ENCODE data around the gene GAB3. TPM values are rescaled to one million over a fixed set of nuclear protein-coding genes. Genes with fewer than 3 reads are reported as not detected.

The GAB3 gene, protein sequence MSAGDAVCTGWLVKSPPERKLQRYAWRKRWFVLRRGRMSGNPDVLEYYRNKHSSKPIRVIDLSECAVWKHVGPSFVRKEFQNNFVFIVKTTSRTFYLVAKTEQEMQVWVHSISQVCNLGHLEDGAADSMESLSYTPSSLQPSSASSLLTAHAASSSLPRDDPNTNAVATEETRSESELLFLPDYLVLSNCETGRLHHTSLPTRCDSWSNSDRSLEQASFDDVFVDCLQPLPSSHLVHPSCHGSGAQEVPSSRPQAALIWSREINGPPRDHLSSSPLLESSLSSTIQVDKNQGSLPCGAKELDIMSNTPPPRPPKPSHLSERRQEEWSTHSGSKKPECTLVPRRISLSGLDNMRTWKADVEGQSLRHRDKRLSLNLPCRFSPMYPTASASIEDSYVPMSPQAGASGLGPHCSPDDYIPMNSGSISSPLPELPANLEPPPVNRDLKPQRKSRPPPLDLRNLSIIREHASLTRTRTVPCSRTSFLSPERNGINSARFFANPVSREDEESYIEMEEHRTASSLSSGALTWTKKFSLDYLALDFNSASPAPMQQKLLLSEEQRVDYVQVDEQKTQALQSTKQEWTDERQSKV
- total RNA-seq = 1 to 10 TPM; 1.0 to 1.4 TPM

DNA sequence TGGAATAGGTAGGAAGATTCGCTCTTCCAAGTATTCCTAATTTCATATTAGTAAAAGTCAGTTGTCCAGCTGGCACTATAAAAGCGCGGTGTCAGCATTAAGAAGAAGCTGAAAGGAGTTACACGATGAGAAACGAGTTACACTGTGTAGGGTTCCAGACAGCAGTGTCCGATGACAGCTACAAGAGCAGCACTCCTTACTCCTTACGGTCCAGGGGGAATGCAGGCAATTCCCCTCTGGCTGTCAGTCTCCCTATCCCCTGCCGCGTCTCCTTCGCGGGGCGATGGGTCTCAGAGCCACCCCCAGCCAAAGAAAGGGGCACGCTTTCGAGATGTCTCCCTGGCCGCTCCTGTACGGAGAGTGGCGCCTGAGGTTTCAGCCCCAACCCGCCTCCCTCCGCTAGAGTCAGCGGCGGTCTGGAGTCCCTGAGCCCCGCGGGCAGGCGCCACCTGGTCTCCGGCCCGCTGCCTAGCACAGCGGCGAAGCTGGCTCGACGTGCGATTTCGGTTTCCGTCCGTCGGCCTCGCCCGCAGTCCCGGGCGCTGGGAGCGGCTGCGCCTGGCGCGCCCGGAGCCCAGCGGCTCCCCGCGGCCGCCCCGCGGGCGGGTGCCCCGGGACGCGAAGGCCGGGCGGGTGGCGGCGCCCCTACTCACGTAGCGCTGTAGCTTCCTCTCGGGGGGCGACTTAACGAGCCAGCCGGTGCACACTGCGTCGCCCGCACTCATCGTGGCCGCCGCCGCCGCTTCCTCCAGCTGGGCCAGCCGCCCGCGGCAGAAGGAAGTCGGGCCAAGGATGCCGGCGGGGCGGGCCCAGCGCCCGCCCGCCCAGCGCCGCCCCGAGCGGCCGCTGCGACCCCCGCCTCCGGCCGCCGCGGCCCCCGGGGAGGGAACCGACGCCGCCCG, at the start of gene GAB3:
TSS of gene GAB3 (minus strand) at position 777 of the 902 bp plus-strand sequence. CDS start at position 725, 52 bp downstream.
- Mint-ChIP-seq H3K27ac (no peak within 1 kb of the TSS), H3K9me3 (no peaks in the 10 kb centered on the region), H3K27me3 (ENCODE audit: low read depth) (no peaks in the 10 kb centered on the region), H3K4me1 (ENCODE audit: low read depth) (peaks cover 15% of the 10 kb centered on the region), H3K36me3 (ENCODE audit: low read depth) (no peaks in the 10 kb centered on the region), H3K4me3 (peak within 1 kb of the TSS; percentile 70)
- intact Hi-C loops (cut with micrococcal nuclease) = no loop called here
- CTCF ChIA-PET = interaction anchor here (0.8 to 4.9 kb wide), 4 partner anchors 12 to 33 kb away, joined by 3 to 36 read pairs (median 23); partner anchors contain the start of gene DKC1
- peak; percentile 31 for DNase-seq

DNA sequence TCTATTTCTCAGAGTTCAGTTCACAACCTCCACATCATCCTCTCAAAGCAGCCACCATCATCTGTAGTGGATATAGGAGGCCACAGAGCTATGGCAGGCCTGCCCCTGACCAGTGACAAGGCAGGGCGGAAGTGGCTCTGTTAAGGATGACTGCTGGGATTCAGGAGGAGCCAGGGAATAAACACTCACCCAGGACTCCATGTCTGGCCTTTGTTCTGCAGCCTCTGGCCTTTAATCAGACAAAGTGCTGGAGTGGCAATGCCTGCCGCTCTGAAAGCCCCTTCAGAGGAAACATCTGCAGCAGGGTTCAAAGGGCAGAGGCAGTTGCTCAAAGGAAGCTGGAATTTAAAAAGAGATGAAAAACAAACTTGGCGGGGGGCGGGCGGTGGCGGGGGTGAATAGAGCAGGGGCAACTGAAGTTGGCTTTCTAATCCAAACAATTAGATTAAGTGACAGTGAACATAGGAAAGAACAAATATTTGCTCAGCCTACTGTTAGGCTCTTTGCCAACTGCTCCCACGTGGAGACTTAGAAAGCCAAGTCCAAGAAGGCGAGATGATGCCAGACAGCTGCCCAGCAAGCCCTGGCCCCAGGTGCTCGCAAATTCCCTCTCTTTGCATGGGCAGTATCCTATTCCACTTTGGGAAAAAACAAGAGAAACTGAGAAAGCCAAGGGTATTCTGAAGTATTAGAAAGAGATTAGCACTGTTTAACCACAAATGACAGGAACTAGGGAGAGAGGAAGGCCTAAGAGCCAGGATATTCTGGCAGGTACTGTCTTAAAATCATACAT, 48.9 kb upstream of the GAB3 start:
- H3K4me1 Mint-ChIP-seq (ENCODE audit: low read depth) = peaks cover 61% of the 10 kb centered on the region
- CTCF ChIA-PET = no interaction called here
- H3K4me3 Mint-ChIP-seq = no peak overlapping the region
- no peak for DNase-seq
- no peaks in the 10 kb centered on the region for H3K36me3 Mint-ChIP-seq (ENCODE audit: low read depth)
- no peaks in the 10 kb centered on the region for H3K9me3 Mint-ChIP-seq
- no peaks in the 10 kb centered on the region for H3K27me3 Mint-ChIP-seq (ENCODE audit: low read depth)
- intact Hi-C loops (cut with micrococcal nuclease) = loop anchor here (1.0 to 10.0 kb wide), 3 partner anchors 37 to 465 kb away; partner anchors contain the start of genes DKC1, RAB39B and VBP1
- peak overlapping the region; percentile 88 for H3K27ac Mint-ChIP-seq

DNA sequence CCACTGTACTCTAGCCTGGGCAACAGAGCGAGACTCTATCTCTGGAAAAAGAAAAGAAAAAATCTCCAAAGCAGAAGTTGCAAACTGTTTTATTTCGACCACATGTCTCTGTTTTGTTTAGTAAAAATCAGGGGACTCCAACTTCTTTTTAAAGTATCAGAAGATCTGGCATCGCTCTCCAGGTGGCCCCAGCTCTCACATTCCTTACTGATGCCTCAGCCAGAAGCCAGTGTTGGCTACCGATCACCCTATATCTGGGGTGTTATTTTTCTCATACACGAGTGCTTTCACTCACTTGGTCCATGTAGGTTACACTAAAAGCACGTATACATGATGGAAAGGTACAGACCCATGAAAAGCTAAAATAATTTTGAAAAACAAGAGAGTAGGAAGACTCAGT, 46.1 kb upstream of the GAB3 start:
- DNase-seq = no peak
- no peak overlapping the region for H3K27ac Mint-ChIP-seq
- peaks cover 41% of the 10 kb centered on the region for H3K4me1 Mint-ChIP-seq (ENCODE audit: low read depth)
- no peak overlapping the region for H3K4me3 Mint-ChIP-seq
- no peaks in the 10 kb centered on the region for H3K36me3 Mint-ChIP-seq (ENCODE audit: low read depth)
- H3K27me3 Mint-ChIP-seq (ENCODE audit: low read depth) = no peaks in the 10 kb centered on the region
- intact Hi-C loops (cut with micrococcal nuclease) = no loop called here
- no peaks in the 10 kb centered on the region for H3K9me3 Mint-ChIP-seq
- CTCF ChIA-PET = interaction anchor here (1.0 kb wide), 1 partner anchor 35 kb away, joined by 3 read pairs; the partner anchor contains the start of gene DKC1

DNA sequence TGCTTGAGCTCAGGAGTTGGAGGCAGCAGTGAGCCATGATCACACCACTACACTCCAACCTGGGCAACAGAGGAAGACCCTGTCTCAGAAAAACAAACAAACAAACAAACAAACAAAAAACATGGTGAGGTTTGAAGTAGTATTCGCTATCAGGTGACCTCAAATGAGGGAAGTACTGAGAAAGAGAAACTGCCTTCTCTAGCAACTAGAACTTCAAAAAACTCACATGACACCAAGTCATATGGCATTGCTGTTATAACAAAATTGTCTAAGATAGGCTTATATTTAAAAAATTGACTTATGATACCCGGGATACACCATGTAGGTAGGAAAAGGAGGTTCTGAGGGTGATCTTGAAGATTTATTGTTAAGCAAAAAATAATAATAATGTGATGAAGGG, 44.1 kb upstream of the GAB3 start:
- no peaks in the 10 kb centered on the region for H3K27me3 Mint-ChIP-seq (ENCODE audit: low read depth)
- H3K4me1 Mint-ChIP-seq (ENCODE audit: low read depth) = peaks cover 26% of the 10 kb centered on the region
- no peak overlapping the region for H3K27ac Mint-ChIP-seq
- no peaks in the 10 kb centered on the region for H3K9me3 Mint-ChIP-seq
- DNase-seq = no peak
- H3K4me3 Mint-ChIP-seq = no peak overlapping the region
- CTCF ChIA-PET = no interaction called here
- intact Hi-C loops (cut with micrococcal nuclease) = no loop called here
- peaks cover 1% of the 10 kb centered on the region for H3K36me3 Mint-ChIP-seq (ENCODE audit: low read depth)

DNA sequence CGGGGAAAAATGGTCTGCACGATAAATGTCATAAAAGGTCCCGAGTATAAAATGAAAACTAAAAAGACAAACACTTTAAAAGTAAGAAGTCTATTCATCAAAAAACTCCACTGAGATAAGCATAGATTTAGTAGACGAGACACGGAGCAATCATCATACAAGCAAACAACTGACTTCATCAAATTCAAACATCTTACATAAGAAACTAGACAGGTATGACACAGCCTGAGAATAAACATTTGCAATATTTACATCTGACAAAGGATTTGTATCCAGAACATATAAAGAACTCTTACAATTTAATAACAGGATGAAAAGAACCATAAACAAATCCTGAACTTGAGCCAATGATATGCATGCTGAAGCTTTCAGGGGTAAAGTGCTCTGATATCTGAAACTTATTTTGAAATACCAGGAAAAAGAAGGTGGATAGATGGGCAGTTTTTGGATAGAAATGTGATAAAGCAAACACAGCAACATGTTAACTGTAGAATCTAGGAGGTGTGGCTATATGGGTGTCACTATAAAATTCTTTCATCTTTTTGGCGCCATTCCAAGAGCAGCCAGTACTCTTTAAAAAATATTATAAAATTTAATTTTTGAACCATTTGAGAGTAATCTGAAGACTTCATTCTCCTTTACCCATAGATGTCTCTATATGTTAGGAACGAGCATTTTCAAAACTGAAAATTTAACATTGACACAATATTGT, 42.4 kb upstream of the GAB3 start:
- H3K9me3 Mint-ChIP-seq = no peaks in the 10 kb centered on the region
- peaks cover 1% of the 10 kb centered on the region for H3K36me3 Mint-ChIP-seq (ENCODE audit: low read depth)
- CTCF ChIA-PET = no interaction called here
- H3K4me3 Mint-ChIP-seq = no peak overlapping the region
- no peak overlapping the region for H3K27ac Mint-ChIP-seq
- intact Hi-C loops (cut with micrococcal nuclease) = no loop called here
- no peak for DNase-seq
- no peaks in the 10 kb centered on the region for H3K27me3 Mint-ChIP-seq (ENCODE audit: low read depth)
- H3K4me1 Mint-ChIP-seq (ENCODE audit: low read depth) = peaks cover 10% of the 10 kb centered on the region

DNA sequence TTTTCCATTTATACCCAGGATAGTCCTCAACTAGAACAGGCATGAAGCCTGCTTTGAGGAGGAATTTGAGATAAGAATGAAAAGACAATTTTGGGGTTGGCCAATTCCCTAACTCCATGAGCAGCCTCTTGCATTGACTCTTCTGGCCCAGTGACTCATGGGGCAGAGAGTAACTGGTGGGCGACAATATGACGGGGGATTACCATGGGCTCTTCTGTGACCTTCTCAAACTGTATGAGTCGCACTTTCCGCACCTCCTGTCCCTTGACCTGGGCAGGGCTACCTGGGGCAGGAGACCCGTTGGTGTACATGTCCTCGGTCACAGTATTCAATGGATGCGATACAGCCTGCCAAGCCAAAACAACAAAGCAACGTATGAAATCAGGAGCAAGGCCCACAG, 41.1 kb upstream of the GAB3 start:
- no peak for DNase-seq
- Mint-ChIP-seq H3K9me3 (no peaks in the 10 kb centered on the region), H3K4me3 (no peak overlapping the region), H3K36me3 (ENCODE audit: low read depth) (peaks cover 3% of the 10 kb centered on the region), H3K27ac (no peak overlapping the region), H3K4me1 (ENCODE audit: low read depth) (peaks cover 6% of the 10 kb centered on the region), H3K27me3 (ENCODE audit: low read depth) (no peaks in the 10 kb centered on the region)
- CTCF ChIA-PET = interaction anchor here (1.1 kb wide), 1 partner anchor 13 kb away, joined by 3 read pairs; the partner anchor contains the start of gene MPP1
- intact Hi-C loops (cut with micrococcal nuclease) = no loop called here

DNA sequence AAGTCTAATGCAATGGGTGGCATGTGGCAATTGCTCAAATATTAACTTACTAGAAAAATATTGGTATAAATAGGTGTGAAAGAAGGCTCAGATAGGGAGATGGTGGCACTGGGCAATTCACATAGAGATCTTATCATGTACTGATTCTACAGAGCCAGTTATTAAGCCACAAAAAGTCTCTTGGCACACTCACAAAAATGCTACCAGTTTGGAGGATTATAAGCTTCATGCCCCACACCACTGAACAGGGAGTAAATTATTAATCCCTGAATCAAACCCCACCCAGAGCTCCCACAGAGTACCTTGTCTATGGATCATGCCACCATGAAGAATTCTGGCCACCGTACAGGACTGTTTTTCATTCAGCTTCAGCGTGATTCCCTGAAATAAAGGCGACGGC, 40.6 kb upstream of the GAB3 start:
- Mint-ChIP-seq H3K27me3 (ENCODE audit: low read depth) (no peaks in the 10 kb centered on the region), H3K4me1 (ENCODE audit: low read depth) (peaks cover 2% of the 10 kb centered on the region), H3K9me3 (no peaks in the 10 kb centered on the region), H3K27ac (no peak overlapping the region), H3K36me3 (ENCODE audit: low read depth) (peaks cover 3% of the 10 kb centered on the region), H3K4me3 (no peak overlapping the region)
- CTCF ChIA-PET = interaction anchor here (1.1 kb wide), 1 partner anchor 14 kb away, joined by 3 read pairs; the partner anchor contains the start of gene MPP1
- no peak for DNase-seq
- intact Hi-C loops (cut with micrococcal nuclease) = no loop called here

DNA sequence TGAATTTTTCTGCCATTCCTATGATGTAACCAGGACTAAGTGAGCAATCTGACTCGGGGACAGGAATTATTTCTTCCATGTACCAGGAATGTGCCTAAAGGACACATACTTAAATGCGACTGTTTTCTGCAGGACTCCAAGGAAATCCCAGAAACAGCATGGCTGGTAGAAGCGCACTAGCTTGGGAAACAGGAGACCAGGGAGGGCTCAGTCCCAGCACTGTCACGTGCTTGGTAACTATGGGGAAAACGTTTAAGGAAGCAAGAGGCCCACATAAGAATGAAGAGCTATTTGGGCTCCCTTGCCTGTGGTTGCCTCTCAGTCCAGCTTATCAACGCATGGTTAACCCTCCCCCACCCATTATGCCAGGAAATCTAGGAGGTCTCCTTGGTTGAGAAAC, 34.8 kb upstream of the GAB3 start:
- intact Hi-C loops (cut with micrococcal nuclease) = no loop called here
- DNase-seq = no peak
- CTCF ChIA-PET = no interaction called here
- peaks cover 15% of the 10 kb centered on the region for H3K4me1 Mint-ChIP-seq (ENCODE audit: low read depth)
- H3K27me3 Mint-ChIP-seq (ENCODE audit: low read depth) = no peaks in the 10 kb centered on the region
- no peak overlapping the region for H3K27ac Mint-ChIP-seq
- no peak overlapping the region for H3K4me3 Mint-ChIP-seq
- peaks cover 3% of the 10 kb centered on the region for H3K36me3 Mint-ChIP-seq (ENCODE audit: low read depth)
- no peaks in the 10 kb centered on the region for H3K9me3 Mint-ChIP-seq

DNA sequence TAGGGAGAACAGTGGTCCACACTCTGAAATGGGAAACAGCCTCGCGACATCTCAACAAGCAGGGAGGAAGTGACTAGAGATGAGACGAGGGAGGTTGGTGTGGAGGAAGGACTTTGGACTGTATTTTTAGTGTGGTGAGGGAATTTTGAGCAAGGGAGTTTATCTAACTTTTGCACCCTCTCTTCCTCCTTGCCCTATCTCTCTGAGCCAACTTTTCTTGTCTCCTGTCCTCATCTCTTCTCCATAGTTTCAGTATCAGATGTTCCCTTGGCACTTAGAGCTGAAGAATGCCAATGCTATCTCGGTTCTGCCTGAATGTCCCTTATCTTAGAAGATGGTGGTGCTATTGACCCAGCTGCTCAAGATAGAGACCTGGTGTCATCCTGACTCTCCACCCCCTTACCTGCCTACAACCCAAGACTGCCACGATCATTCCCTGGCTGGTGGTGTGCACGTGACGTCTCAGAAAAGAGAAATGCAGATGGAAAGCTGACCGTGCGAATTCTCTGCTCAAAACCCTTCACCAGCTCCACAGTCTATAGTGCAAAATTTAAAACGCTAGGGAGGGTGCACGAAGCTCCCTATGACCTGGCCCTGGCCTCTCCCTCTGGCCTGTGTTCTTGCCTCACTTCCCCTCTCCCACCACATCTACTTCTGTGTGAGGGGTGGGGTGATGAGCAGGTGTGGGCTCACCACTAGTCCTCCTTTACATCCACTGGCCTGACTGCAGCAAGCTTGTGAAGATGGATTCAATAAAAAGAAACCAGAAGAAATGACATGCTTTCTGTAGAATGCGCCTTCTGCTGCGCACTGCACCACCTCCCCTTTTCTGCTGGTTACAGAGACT, 33.5 kb upstream of the GAB3 start:
- peak overlapping the region; percentile 43 for H3K4me3 Mint-ChIP-seq
- H3K27ac Mint-ChIP-seq = peak overlapping the region; percentile 14
- CTCF ChIA-PET = no interaction called here
- DNase-seq = no peak
- intact Hi-C loops (cut with micrococcal nuclease) = no loop called here
- H3K27me3 Mint-ChIP-seq (ENCODE audit: low read depth) = no peaks in the 10 kb centered on the region
- H3K9me3 Mint-ChIP-seq = no peaks in the 10 kb centered on the region
- H3K4me1 Mint-ChIP-seq (ENCODE audit: low read depth) = peaks cover 15% of the 10 kb centered on the region
- H3K36me3 Mint-ChIP-seq (ENCODE audit: low read depth) = peaks cover 2% of the 10 kb centered on the region

DNA sequence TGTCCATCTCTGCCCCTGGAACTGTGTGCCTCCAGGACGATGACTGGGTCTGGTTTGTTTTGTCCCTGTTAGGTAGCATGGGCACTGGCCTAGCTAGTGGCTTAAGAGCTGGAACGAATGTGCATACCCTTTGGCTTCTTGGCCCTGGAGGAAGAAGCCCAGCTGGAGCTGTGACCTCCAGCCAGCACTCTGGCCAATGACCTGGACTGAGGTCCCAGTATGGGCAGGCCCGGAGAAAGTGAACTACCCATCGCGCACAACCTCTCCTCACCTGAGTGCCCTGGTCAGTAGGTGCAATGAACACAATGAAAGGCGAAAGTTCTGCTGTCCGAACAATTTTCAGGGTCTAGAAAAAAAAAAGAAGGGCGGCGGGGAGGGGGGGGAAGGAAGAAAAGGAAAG, 30.1 kb upstream of the GAB3 start:
- H3K4me3 Mint-ChIP-seq = no peak overlapping the region
- H3K36me3 Mint-ChIP-seq (ENCODE audit: low read depth) = peaks cover 7% of the 10 kb centered on the region
- peaks cover 16% of the 10 kb centered on the region for H3K4me1 Mint-ChIP-seq (ENCODE audit: low read depth)
- CTCF ChIA-PET = no interaction called here
- H3K27me3 Mint-ChIP-seq (ENCODE audit: low read depth) = no peaks in the 10 kb centered on the region
- H3K9me3 Mint-ChIP-seq = no peaks in the 10 kb centered on the region
- intact Hi-C loops (cut with micrococcal nuclease) = no loop called here
- DNase-seq = no peak
- no peak overlapping the region for H3K27ac Mint-ChIP-seq

DNA sequence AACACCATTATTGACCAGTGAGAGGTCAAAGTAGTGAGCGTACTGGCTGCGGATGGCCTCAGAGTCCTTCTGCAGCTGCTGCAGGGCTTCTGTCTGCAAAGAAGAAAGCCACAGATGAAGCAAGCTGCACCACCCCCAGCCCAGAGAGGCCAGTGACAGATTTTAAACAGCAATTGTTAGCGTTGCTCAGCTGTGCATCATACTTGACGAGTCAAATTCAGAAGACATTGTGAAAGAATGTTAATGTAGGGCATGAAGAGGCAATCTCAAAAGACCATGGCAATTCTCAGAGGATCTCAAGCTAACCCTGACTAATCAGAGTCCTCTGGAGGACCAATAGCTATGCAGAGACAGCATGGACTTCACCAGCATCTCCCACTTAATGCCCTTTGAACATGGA, 28.4 kb upstream of the GAB3 start:
- Mint-ChIP-seq H3K9me3 (no peaks in the 10 kb centered on the region), H3K36me3 (ENCODE audit: low read depth) (peaks cover 15% of the 10 kb centered on the region), H3K27ac (no peak overlapping the region), H3K27me3 (ENCODE audit: low read depth) (no peaks in the 10 kb centered on the region), H3K4me1 (ENCODE audit: low read depth) (peaks cover 24% of the 10 kb centered on the region), H3K4me3 (no peak overlapping the region)
- DNase-seq = no peak
- intact Hi-C loops (cut with micrococcal nuclease) = no loop called here
- CTCF ChIA-PET = no interaction called here

All from activated naive CD4-positive, alpha-beta T cell treated with anti-CD3 and anti-CD28 coated beads for 36 hours (primary cell).